ENCODE results near the gene ZCCHC2. TPM values are rescaled to one million over a fixed set of nuclear protein-coding genes. Genes with fewer than 3 reads are reported as not detected.

The ZCCHC2 gene
- polyA plus RNA-seq, 1 donor (not counting 4 experiments of a cell fraction or from before 2014, with no cell fraction given): 12.9 TPM

DNA sequence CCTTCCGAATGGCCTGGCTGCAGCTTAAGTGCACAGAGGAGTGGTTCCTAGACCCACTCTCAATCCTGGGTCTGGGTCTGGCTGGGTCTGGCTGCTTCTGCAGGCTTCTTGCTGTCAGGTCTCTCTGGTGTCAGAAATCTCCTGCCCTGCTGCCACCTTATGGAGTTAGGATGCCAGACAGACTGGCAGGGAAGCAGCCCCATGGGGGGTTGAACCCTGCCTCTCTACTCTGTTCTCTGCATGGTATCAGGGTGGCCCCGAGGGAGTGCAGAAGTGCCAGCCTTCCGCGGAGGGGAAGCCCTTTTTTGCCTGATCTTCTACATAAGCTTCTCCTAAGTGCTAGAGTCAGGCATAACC, 89.4 kb downstream of the ZCCHC2 start:
- no peaks in the 10 kb centered on the region for H3K79me2 ChIP-seq (ENCODE audit: control insufficient read depth, insufficient read depth, low read length)
- peaks cover 48% of the 10 kb centered on the region for H3K27me3 ChIP-seq (ENCODE audit: control insufficient read depth, extremely low read depth, insufficient read depth, low read length)
- H3K4me3 ChIP-seq (ENCODE audit: control insufficient read depth in 2 of 3, extremely low read depth in 1 of 3, insufficient read depth in 2 of 3, low read depth in 1 of 3, low read length in 3 of 3): no peak overlapping the region
- H3K36me3 ChIP-seq (ENCODE audit: control insufficient read depth in 2 of 2, extremely low read depth in 1 of 2, insufficient read depth in 2 of 2, low read length in 2 of 2): no peaks in the 10 kb centered on the region
- H3K9me3 ChIP-seq (ENCODE audit: control insufficient read depth, low read depth, low read length): no peaks in the 10 kb centered on the region
- DNase-seq (ENCODE audit: low read depth, low spot score): no peak
- no peaks in the 10 kb centered on the region for H3K9me1 ChIP-seq (ENCODE audit: control insufficient read depth, extremely low read depth, insufficient read depth, low read length)
- H4K20me1 ChIP-seq (ENCODE audit: control insufficient read depth, extremely low read depth, insufficient read depth, low read length): no peaks in the 10 kb centered on the region
- TF ChIP-seq, protein P1, sequence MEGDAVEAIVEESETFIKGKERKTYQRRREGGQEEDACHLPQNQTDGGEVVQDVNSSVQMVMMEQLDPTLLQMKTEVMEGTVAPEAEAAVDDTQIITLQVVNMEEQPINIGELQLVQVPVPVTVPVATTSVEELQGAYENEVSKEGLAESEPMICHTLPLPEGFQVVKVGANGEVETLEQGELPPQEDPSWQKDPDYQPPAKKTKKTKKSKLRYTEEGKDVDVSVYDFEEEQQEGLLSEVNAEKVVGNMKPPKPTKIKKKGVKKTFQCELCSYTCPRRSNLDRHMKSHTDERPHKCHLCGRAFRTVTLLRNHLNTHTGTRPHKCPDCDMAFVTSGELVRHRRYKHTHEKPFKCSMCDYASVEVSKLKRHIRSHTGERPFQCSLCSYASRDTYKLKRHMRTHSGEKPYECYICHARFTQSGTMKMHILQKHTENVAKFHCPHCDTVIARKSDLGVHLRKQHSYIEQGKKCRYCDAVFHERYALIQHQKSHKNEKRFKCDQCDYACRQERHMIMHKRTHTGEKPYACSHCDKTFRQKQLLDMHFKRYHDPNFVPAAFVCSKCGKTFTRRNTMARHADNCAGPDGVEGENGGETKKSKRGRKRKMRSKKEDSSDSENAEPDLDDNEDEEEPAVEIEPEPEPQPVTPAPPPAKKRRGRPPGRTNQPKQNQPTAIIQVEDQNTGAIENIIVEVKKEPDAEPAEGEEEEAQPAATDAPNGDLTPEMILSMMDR (optimal IDR thresholded peaks at IDR 0.05 in 1 of 3, IDR thresholded peaks at IDR 0.05 in 1 of 3, conservative IDR thresholded peaks at IDR 0.05 in 1 of 3; ENCODE audit: extremely low read depth in 1 of 3, insufficient read depth in 2 of 3, low read length in 3 of 3): no peak
- no peak for TF ChIP-seq EZH2 (IDR thresholded peaks at IDR 0.05; ENCODE audit: low read length)
- no peak overlapping the region for H2AFZ ChIP-seq (ENCODE audit: control insufficient read depth, low read length)
- no peak overlapping the region for H3K27ac ChIP-seq (ENCODE audit: control insufficient read depth, insufficient read depth, low read length)
- FAIRE-seq: no peak
- no peak overlapping the region for H3K9ac ChIP-seq (ENCODE audit: control insufficient read depth, extremely low read depth, insufficient read depth, low read length)
- H3K4me1 ChIP-seq (ENCODE audit: control insufficient read depth, extremely low read depth, insufficient read depth, low read length): no peaks in the 10 kb centered on the region
- H3K4me2 ChIP-seq (ENCODE audit: control insufficient read depth, extremely low read depth, insufficient read depth, low read depth, low read length): no peak overlapping the region
- dilution Hi-C loops (cut with MboI; ENCODE audit: extremely low pct_ligation_motif_present, low sequenced_read_pairs): no loop called here

DNA sequence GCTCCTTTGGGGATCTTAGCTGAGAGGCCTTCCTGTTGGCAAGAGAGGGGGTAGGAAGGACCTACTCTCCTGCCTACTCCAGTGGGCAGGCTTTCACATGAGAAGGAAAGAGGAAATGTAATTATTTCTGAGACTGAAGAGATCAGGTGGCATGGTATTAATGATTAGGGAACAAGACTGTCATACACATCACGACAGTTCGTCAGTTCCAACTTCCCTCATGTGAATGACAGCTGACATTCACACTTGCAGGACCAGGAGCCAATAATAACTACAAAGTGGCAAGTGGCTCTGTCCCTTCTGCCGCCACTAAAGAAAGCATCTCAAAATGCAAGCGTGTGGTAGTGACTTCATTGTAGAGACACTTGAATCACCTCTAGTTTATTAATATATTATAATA, 90.0 kb downstream of the ZCCHC2 start:
- no peak overlapping the region for H2AFZ ChIP-seq (ENCODE audit: control insufficient read depth, low read length)
- H3K9ac ChIP-seq (ENCODE audit: control insufficient read depth, extremely low read depth, insufficient read depth, low read length): no peak overlapping the region
- H3K79me2 ChIP-seq (ENCODE audit: control insufficient read depth, insufficient read depth, low read length): no peaks in the 10 kb centered on the region
- H3K9me3 ChIP-seq (ENCODE audit: control insufficient read depth, low read depth, low read length): no peaks in the 10 kb centered on the region
- TF ChIP-seq, protein P1 (optimal IDR thresholded peaks at IDR 0.05 in 1 of 3, IDR thresholded peaks at IDR 0.05 in 1 of 3, conservative IDR thresholded peaks at IDR 0.05 in 1 of 3; ENCODE audit: extremely low read depth in 1 of 3, insufficient read depth in 2 of 3, low read length in 3 of 3): no peak
- TF ChIP-seq EZH2 (IDR thresholded peaks at IDR 0.05; ENCODE audit: low read length): no peak
- H3K9me1 ChIP-seq (ENCODE audit: control insufficient read depth, extremely low read depth, insufficient read depth, low read length): no peaks in the 10 kb centered on the region
- dilution Hi-C loops (cut with MboI; ENCODE audit: extremely low pct_ligation_motif_present, low sequenced_read_pairs): no loop called here
- DNase-seq (ENCODE audit: low read depth, low spot score) (no peak), FAIRE-seq (no peak)
- H3K4me2 ChIP-seq (ENCODE audit: control insufficient read depth, extremely low read depth, insufficient read depth, low read depth, low read length): no peak overlapping the region
- H3K36me3 ChIP-seq (ENCODE audit: control insufficient read depth in 2 of 2, extremely low read depth in 1 of 2, insufficient read depth in 2 of 2, low read length in 2 of 2): no peaks in the 10 kb centered on the region
- H3K27ac ChIP-seq (ENCODE audit: control insufficient read depth, insufficient read depth, low read length): no peak overlapping the region
- H3K27me3 ChIP-seq (ENCODE audit: control insufficient read depth, extremely low read depth, insufficient read depth, low read length): peaks cover 48% of the 10 kb centered on the region
- no peak overlapping the region for H3K4me3 ChIP-seq (ENCODE audit: control insufficient read depth in 2 of 3, extremely low read depth in 1 of 3, insufficient read depth in 2 of 3, low read depth in 1 of 3, low read length in 3 of 3)
- no peaks in the 10 kb centered on the region for H3K4me1 ChIP-seq (ENCODE audit: control insufficient read depth, extremely low read depth, insufficient read depth, low read length)
- H4K20me1 ChIP-seq (ENCODE audit: control insufficient read depth, extremely low read depth, insufficient read depth, low read length): no peaks in the 10 kb centered on the region
